ENCODE measurements around the gene MAP3K10. TPM values are rescaled to one million over a fixed set of nuclear protein-coding genes. Genes with fewer than 3 reads are reported as not detected.

The MAP3K10 gene
- total RNA-seq, 2 experiments from 2014 or later: 10.9 to 11.0 TPM

GRCh38 chr19:40231057-40231456 is 39.8 kb downstream of the MAP3K10 start:
- CTCF ChIA-PET: no interaction called here
- H3K9me3 Mint-ChIP-seq: no peaks in the 10 kb centered on the region
- DNase-seq: no peak
- no peak overlapping the region for H3K27ac Mint-ChIP-seq
- H3K4me3 Mint-ChIP-seq: no peak overlapping the region
- POLR2A ChIA-PET: no interaction called here
- H3K36me3 Mint-ChIP-seq: peaks cover 6% of the 10 kb centered on the region
- intact Hi-C loops (cut with micrococcal nuclease): no loop called here
- peaks cover 9% of the 10 kb centered on the region for H3K27me3 Mint-ChIP-seq
- H3K4me1 Mint-ChIP-seq (ENCODE audit: low read depth): peaks cover 13% of the 10 kb centered on the region

- DNase-seq: no peak
- peaks cover 4% of the 10 kb centered on the region for H3K27me3 Mint-ChIP-seq
- no peak overlapping the region for H3K27ac Mint-ChIP-seq
- H3K4me3 Mint-ChIP-seq: no peak overlapping the region
- H3K4me1 Mint-ChIP-seq (ENCODE audit: low read depth): peaks cover 13% of the 10 kb centered on the region
- peaks cover 6% of the 10 kb centered on the region for H3K36me3 Mint-ChIP-seq
- POLR2A ChIA-PET: no interaction called here
- no peaks in the 10 kb centered on the region for H3K9me3 Mint-ChIP-seq
- CTCF ChIA-PET: no interaction called here
- intact Hi-C loops (cut with micrococcal nuclease): no loop called here
Observed at GRCh38 chr19:40231544-40232424, 40.6 kb downstream of the MAP3K10 start.

- H3K27me3 Mint-ChIP-seq: peaks cover 2% of the 10 kb centered on the region
- CTCF ChIA-PET: no interaction called here
Observed at GRCh38 chr19:40232479-40232878, 41.3 kb downstream of the MAP3K10 start.

GRCh38 chr19:40232949-40233810 is 42.0 kb downstream of the MAP3K10 start:
- POLR2A ChIA-PET: no interaction called here
- Mint-ChIP-seq H3K4me1 (ENCODE audit: low read depth) (peaks cover 13% of the 10 kb centered on the region), H3K36me3 (peaks cover 12% of the 10 kb centered on the region), H3K27ac (no peak overlapping the region), H3K9me3 (no peaks in the 10 kb centered on the region), H3K27me3 (no peaks in the 10 kb centered on the region), H3K4me3 (no peak overlapping the region)
- DNase-seq: no peak
- CTCF ChIA-PET: no interaction called here
- intact Hi-C loops (cut with micrococcal nuclease): no loop called here

More at GRCh38 chr19:40232479-40232878, 41.3 kb downstream of the MAP3K10 start:
- Mint-ChIP-seq H3K4me3 (no peak overlapping the region), H3K4me1 (ENCODE audit: low read depth) (peaks cover 13% of the 10 kb centered on the region), H3K36me3 (peaks cover 10% of the 10 kb centered on the region), H3K9me3 (no peaks in the 10 kb centered on the region), H3K27ac (no peak overlapping the region)
- intact Hi-C loops (cut with micrococcal nuclease): no loop called here
- POLR2A ChIA-PET: no interaction called here
- DNase-seq: no peak

GRCh38 chr19:40233811-40234389 is 42.7 kb downstream of the MAP3K10 start:
- H3K9me3 Mint-ChIP-seq: no peaks in the 10 kb centered on the region
- CTCF ChIA-PET: no interaction called here
- intact Hi-C loops (cut with micrococcal nuclease): no loop called here

GRCh38 chr19:40234429-40235237 is 43.4 kb downstream of the MAP3K10 start:
- Mint-ChIP-seq H3K4me1 (ENCODE audit: low read depth) (peaks cover 5% of the 10 kb centered on the region), H3K36me3 (peaks cover 15% of the 10 kb centered on the region), H3K27me3 (no peaks in the 10 kb centered on the region), H3K9me3 (no peaks in the 10 kb centered on the region), H3K4me3 (no peak overlapping the region), H3K27ac (peak overlapping the region; percentile 51)
- intact Hi-C loops (cut with micrococcal nuclease): no loop called here
- POLR2A ChIA-PET: no interaction called here
- no peak for DNase-seq
- CTCF ChIA-PET: interaction anchor here (0.8 kb wide), 1 partner anchor 458 kb away, joined by 4 read pairs; no protein-coding TSS in a partner anchor

More at GRCh38 chr19:40233811-40234389, 42.7 kb downstream of the MAP3K10 start:
- DNase-seq: no peak
- Mint-ChIP-seq H3K4me1 (ENCODE audit: low read depth) (peaks cover 12% of the 10 kb centered on the region), H3K27ac (no peak overlapping the region), H3K36me3 (peaks cover 12% of the 10 kb centered on the region), H3K27me3 (no peaks in the 10 kb centered on the region), H3K4me3 (no peak overlapping the region)
- POLR2A ChIA-PET: no interaction called here

GRCh38 chr19:40235238-40236025 is 44.2 kb downstream of the MAP3K10 start:
- intact Hi-C loops (cut with micrococcal nuclease): no loop called here
- peaks cover 17% of the 10 kb centered on the region for H3K36me3 Mint-ChIP-seq

GRCh38 chr19:40236026-40236355 is 44.8 kb downstream of the MAP3K10 start:
- Mint-ChIP-seq H3K9me3 (no peaks in the 10 kb centered on the region), H3K36me3 (peaks cover 18% of the 10 kb centered on the region), H3K4me1 (ENCODE audit: low read depth) (no peaks in the 10 kb centered on the region), H3K4me3 (no peak overlapping the region), H3K27ac (no peak overlapping the region), H3K27me3 (no peaks in the 10 kb centered on the region)
- POLR2A ChIA-PET: no interaction called here
- intact Hi-C loops (cut with micrococcal nuclease): no loop called here
- CTCF ChIA-PET: interaction anchor here (1.2 kb wide), 1 partner anchor 10 kb away, joined by 3 read pairs; no protein-coding TSS in a partner anchor
- DNase-seq: no peak

More at GRCh38 chr19:40235238-40236025, 44.2 kb downstream of the MAP3K10 start:
- Mint-ChIP-seq H3K4me3 (no peak overlapping the region), H3K27me3 (no peaks in the 10 kb centered on the region), H3K9me3 (no peaks in the 10 kb centered on the region), H3K27ac (no peak overlapping the region), H3K4me1 (ENCODE audit: low read depth) (no peaks in the 10 kb centered on the region)
- DNase-seq: no peak
- ChIA-PET POLR2A (no interaction called here), CTCF (interaction anchor here (0.8 kb wide), 1 partner anchor 457 kb away, joined by 4 read pairs; no protein-coding TSS in a partner anchor)

GRCh38 chr19:40236366-40236765 is 45.1 kb downstream of the MAP3K10 start:
- H3K36me3 Mint-ChIP-seq: peaks cover 21% of the 10 kb centered on the region
- intact Hi-C loops (cut with micrococcal nuclease): no loop called here
- no peak overlapping the region for H3K4me3 Mint-ChIP-seq
- no peak overlapping the region for H3K27ac Mint-ChIP-seq
- no peaks in the 10 kb centered on the region for H3K4me1 Mint-ChIP-seq (ENCODE audit: low read depth)
- DNase-seq: no peak
- CTCF ChIA-PET: interaction anchor here (0.6 to 1.2 kb wide), 2 partner anchors 10 to 33 kb away, joined by 3 read pairs; no protein-coding TSS in a partner anchor
- H3K27me3 Mint-ChIP-seq: no peaks in the 10 kb centered on the region
- no peaks in the 10 kb centered on the region for H3K9me3 Mint-ChIP-seq
- POLR2A ChIA-PET: no interaction called here

GRCh38 chr19:40237791-40238190 is 46.6 kb downstream of the MAP3K10 start:
- H3K27ac Mint-ChIP-seq: no peak overlapping the region
- no peak overlapping the region for H3K4me3 Mint-ChIP-seq
- H3K27me3 Mint-ChIP-seq: no peaks in the 10 kb centered on the region
- ChIA-PET POLR2A (no interaction called here), CTCF (interaction anchor here (1.1 kb wide), 1 partner anchor 73 kb away, joined by 3 read pairs; no protein-coding TSS in a partner anchor)
- no peaks in the 10 kb centered on the region for H3K4me1 Mint-ChIP-seq (ENCODE audit: low read depth)
- no peak for DNase-seq
- intact Hi-C loops (cut with micrococcal nuclease): no loop called here
- H3K9me3 Mint-ChIP-seq: no peaks in the 10 kb centered on the region
- peaks cover 26% of the 10 kb centered on the region for H3K36me3 Mint-ChIP-seq

- DNase-seq: no peak
- H3K27ac Mint-ChIP-seq: no peak overlapping the region
- H3K4me3 Mint-ChIP-seq: no peak overlapping the region
- ChIA-PET POLR2A (no interaction called here), CTCF (no interaction called here)
- no peaks in the 10 kb centered on the region for H3K4me1 Mint-ChIP-seq (ENCODE audit: low read depth)
- intact Hi-C loops (cut with micrococcal nuclease): no loop called here
- H3K27me3 Mint-ChIP-seq: no peaks in the 10 kb centered on the region
- no peaks in the 10 kb centered on the region for H3K9me3 Mint-ChIP-seq
- H3K36me3 Mint-ChIP-seq: peaks cover 26% of the 10 kb centered on the region
Observed at GRCh38 chr19:40238775-40239174, 47.5 kb downstream of the MAP3K10 start.
